ENCODE results near the gene MXD4. TPM values are rescaled to one million over a fixed set of nuclear protein-coding genes. Genes with fewer than 3 reads are reported as not detected.

The MXD4 gene
- polyA plus RNA-seq, 3 donors = 21.7 to 99.8 (median 53.5) TPM

DNA sequence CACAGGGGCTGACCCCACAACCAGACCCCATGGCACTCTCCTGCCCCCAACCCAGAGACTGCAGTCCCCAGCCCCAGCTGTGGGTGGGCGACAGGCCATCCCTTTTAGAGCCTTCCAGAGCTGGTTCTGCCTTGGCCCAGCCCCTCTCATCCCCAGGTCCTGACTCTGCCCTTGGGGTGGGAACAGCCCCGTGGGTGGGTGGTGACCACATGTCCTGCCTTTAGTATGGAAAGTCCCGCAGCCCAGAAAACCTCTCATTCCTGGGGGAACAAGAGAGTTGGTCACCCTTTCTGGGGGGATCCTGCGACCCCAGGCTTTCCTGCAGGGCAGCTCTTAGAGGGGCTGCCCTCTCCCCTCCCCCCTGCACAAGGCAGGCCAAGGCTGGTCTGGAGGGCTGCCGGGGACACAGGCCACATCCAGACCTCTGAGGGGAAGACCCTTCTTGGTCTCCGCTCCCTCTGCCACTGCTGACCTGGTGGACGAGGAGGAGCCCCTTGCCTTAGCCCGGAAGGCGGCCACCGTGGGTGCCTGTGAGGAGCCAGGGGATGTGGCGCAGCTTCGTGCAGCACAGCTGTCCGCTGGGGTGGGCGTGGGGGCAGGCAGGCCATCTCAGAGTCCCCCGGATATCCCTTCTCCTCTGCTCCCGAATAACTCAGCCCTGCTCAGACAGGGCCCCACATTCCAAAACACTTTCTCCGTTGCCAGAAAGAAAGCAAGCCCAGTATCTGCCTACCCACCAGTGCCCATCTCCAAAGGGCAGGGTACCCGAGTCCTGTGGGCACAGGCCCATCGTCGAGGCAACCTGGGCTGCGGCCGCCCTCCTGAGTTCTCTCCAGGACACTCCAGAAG lies 6.7 kb upstream of the MXD4 start:
- WGBS, 3 donors = 80 to 85% (median 84%) methylated on average over 22 of the region's 22 CpGs
- H3K27ac ChIP-seq (ENCODE audit: low read depth, low read length) = no peak overlapping the region

- 86 to 89% (median 86%) methylated on average over 11 to 12 of the region's 12 CpGs for WGBS, 3 donors
- H3K27ac ChIP-seq (ENCODE audit: low read depth, low read length) = no peak overlapping the region
Measured at GRCh38 chr4:2267841-2268240, 5.9 kb upstream of the MXD4 start.

DNA sequence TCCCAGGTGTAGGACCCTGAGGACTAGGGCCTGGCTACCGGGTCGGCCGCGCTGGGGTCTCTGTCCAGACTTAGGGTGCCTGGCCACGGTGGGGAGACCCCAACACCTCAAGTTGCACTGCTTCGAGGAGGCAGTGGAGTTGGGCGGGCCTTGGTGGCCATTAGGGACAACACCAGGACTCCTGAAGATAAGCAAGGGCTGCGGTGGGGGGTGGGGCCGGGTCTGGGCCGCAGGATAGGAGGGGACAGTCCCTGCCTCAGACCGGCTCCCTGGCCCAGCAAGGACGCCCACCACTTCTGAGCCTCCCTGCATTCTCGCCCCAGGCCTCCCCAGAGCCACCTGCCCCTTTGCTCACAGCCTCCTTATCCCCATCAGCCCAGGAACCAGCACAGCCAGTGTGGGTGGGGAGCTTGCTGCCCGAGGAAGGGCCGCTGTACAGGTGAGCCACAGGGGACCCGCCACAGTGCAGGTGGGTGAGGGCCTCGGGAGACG lies 5.5 kb upstream of the MXD4 start:
- H3K27ac ChIP-seq (ENCODE audit: low read depth, low read length) = no peak overlapping the region
- 86 to 92% (median 86%) methylated on average over 14 to 18 of the region's 18 CpGs for WGBS, 3 donors

GRCh38 chr4:2266821-2267220 lies 4.9 kb upstream of the MXD4 start:
- no peak overlapping the region for H3K27ac ChIP-seq (ENCODE audit: low read depth, low read length)
- 73 to 86% (median 82%) methylated on average over 5 of the region's 5 CpGs for WGBS, 3 donors

DNA sequence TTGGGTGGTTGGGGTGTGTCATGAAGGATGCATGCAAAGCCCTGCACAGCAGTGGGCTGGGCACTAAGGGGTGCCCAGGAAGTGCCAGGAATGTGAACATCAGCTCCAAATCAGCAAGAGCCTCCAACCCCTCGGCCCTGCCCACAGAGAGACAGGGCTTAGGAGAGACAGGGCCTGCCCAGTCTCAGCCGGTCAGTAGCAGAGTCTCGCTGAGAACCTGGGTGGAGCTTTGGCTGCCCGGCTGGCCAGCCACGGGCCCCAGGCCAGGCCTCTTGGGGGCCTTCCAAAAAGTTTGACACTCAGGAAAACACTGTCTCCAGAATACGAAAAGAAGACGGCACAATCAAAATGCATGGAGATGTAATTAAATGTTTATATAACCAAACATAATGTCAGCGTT lies 4.3 kb upstream of the MXD4 start:
- 9 to 51% (median 44%) methylated on average over 8 of the region's 8 CpGs for WGBS, 3 donors
- H3K27ac ChIP-seq (ENCODE audit: low read depth, low read length) = no peak overlapping the region

DNA sequence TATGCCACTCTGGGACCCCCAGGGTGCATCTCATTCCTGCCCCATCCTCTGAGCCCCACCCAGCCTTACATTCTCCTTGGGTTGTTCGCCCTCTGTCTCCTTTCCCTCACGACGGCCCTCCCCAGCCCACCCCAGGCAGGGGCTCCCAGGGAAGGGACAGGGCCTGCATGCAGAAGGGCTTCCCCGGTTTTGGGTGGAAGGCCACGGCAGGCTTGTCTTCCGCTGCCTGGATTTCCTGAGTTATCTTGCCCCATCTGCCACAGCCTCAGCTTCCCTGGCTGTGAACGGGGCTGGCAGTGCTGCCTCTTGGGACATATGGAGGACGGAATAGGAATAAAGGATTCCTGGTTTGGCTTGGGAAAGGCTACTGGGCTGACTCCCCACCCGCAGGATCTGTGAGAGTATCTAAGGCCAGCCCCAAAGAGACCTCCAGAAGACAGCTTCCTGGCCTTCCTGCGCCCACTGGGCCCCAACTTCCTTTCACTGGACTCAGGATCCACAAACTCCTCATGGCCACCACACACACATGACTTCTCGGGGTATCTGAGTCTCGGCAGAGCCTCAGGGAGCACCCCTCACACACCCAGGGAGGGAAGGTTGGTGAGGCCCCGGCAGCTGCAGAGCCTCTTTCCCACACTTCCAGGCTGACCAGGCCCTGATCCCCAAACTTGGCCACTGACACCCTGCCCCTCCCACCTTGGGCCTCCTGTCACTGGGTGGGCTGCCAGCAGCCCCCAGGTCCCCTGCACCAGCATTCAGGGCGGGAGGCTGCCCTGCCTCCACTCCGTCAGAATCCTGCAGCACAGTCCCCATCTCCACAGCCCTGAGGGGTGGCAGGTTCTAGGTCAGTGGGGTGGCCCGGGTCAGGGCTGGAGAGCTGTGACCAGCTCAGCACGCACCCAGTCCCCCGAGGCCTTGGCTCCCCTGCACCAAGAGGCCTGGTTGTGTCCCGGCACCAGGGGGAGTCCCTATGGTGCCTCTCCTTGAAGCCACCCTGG lies 3.5 kb upstream of the MXD4 start:
- no peak overlapping the region for H3K27ac ChIP-seq (ENCODE audit: low read depth, low read length)
- 63 to 84% (median 83%) methylated on average over 17 to 19 of the region's 19 CpGs for WGBS, 3 donors

DNA sequence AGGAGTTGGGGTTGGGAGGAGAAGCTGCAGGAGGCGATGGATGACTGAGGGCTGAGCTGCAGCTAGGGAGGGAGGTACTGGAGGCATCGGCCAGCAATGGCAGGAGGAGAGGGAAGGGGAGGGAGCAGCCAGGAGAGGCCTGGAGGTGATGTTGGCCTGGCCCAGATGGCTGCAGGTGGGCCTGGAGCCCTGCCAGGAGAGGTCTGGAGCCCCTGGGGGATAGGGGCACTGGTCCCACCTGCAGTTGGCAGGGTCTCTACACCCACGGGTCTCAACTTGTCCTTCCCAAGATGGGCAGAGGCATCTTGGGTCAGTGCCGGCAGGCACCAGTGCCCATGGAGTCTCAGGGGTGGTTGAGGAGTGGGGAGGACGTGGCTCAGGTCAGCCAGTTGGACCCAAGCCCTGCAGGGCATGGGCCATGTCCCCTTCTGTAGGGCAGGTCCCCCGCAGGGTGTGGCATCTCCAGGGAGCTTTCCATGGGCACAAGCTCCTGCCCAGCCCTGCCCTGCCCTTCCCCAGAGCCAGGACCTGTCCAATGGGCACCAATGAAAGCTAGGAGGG lies 2.7 kb upstream of the MXD4 start:
- no peak overlapping the region for H3K27ac ChIP-seq (ENCODE audit: low read depth, low read length)
- WGBS, 3 donors = 84 to 90% (median 89%) methylated on average over 6 of the region's 6 CpGs

- 77 to 88% (median 88%) methylated on average over 6 of the region's 6 CpGs for WGBS, 3 donors
- no peak overlapping the region for H3K27ac ChIP-seq (ENCODE audit: low read depth, low read length)
Measured at GRCh38 chr4:2263926-2264321, 2.0 kb upstream of the MXD4 start.

DNA sequence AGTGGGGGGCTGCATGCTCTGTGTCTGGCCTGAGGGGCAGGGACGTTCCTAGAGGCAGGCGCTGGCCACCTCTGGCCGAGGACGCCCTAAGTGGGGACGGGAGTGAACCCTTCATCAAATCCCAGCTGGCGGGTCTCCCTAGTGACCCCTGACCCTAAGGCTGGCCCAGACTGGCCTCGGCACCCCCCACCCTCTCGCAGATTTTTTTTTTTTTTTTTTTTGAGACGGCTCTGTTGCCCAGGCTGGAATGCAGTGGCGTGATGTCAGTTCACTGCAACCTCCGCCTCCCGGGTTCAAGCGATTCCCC lies 988 bp upstream of the MXD4 start:
- peak overlapping the region; percentile 68 for H3K27ac ChIP-seq (ENCODE audit: low read depth, low read length)
- WGBS, 3 donors = 43 to 63% (median 45%) methylated on average over 11 to 13 of the region's 13 CpGs

- peak overlapping the region; percentile 68 for H3K27ac ChIP-seq (ENCODE audit: low read depth, low read length)
- WGBS, 3 donors = 0 to 1% (median 1%) methylated on average over 83 to 98 of the region's 98 CpGs
Measured at GRCh38 chr4:2262145-2262943, 435 bp upstream of the MXD4 start.

DNA sequence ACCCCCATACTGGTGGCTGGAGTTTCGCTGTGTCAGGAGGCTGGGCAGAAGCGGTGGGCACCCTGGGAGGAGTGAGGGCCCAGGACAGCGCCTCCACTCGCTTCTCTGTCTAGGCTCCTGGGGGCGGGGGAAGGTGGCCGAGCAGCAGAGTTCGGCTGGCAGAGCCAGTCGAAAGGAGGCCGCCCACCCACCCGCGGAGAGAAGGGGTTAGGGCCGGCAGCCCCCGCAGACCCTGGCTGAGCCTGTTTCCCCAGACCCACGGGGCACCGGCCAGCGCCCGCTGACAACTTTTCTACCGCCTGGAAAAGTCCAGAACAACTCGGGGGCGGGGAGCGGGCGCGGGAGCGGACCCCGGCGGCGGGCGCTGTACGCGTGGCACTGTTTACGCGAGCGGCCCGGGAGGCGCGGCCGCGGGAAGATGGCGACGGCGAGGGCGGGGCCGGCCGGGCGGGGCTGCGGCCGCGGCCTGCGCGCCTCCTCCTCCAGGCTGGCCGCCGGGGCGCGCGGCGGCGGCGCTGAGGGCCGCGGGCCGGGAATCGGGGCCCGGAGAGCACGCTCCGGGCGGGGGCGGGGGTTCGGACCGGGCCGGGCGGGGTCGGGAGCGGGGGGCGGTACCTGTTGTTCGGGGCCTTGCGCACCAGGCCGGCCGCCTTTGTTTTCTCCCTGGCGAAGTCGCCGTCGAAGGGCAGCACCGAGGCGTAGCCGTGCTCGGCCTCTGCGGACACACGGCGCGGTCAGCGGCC lies 628 bp downstream of the MXD4 start:
- WGBS, 3 donors = 0 to 1% (median 0%) methylated on average over 47 to 91 of the region's 91 CpGs

GRCh38 chr4:2260344-2261109 lies 1.4 kb downstream of the MXD4 start:
- no peak overlapping the region for H3K27ac ChIP-seq (ENCODE audit: low read depth, low read length)
- WGBS, 3 donors = 20 to 39% (median 29%) methylated on average over 22 to 23 of the region's 23 CpGs

More for the DNA sequence above, 628 bp downstream of the MXD4 start:
- peak overlapping the region; percentile 40 for H3K27ac ChIP-seq (ENCODE audit: low read depth, low read length)

DNA sequence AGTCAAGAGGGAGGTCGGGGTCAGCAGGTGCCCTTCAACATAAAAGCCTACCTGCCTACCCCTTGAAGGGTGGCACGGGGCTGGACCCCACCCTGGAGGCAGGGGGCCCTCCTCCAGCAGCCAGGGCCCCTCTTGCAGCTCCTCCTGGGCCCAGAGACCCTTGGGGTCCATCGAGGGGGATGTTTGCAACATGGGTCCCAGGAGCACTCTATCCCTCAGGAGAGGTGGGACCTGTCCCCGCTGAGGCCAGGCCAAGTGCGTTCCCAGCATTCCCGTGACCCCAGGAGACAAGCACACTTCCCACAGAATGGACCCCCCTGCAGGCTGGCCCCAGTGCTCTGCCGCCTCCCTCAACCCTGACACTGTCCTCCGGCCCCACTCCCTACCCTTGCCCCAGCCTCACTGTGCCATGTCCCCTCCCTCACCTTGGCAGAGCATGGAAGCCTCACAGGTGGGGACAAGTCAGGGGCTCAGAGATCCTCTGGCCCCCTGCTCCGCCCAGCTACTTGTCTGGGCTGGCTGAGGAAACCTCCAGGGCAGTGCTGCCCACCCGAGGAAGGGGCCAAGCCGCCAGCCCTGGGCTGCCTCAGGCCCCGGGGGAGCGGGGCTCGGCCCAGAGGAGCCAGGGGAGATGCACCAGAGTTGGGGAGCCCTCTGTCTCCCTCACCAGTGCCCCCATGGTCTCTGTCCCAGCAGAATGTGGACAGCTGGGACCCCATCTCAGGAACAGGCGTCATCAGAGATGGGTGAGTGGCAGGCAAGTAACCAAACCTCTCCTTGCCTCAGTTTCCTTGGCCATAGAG lies 2.2 kb downstream of the MXD4 start:
- 68 to 84% (median 71%) methylated on average over 13 to 15 of the region's 15 CpGs for WGBS, 3 donors
- H3K27ac ChIP-seq (ENCODE audit: low read depth, low read length) = no peak overlapping the region

- 64 to 71% (median 65%) methylated on average over 13 of the region's 13 CpGs for WGBS, 3 donors
- H3K27ac ChIP-seq (ENCODE audit: low read depth, low read length) = no peak overlapping the region
Measured at GRCh38 chr4:2259036-2259540, 2.8 kb downstream of the MXD4 start.

DNA sequence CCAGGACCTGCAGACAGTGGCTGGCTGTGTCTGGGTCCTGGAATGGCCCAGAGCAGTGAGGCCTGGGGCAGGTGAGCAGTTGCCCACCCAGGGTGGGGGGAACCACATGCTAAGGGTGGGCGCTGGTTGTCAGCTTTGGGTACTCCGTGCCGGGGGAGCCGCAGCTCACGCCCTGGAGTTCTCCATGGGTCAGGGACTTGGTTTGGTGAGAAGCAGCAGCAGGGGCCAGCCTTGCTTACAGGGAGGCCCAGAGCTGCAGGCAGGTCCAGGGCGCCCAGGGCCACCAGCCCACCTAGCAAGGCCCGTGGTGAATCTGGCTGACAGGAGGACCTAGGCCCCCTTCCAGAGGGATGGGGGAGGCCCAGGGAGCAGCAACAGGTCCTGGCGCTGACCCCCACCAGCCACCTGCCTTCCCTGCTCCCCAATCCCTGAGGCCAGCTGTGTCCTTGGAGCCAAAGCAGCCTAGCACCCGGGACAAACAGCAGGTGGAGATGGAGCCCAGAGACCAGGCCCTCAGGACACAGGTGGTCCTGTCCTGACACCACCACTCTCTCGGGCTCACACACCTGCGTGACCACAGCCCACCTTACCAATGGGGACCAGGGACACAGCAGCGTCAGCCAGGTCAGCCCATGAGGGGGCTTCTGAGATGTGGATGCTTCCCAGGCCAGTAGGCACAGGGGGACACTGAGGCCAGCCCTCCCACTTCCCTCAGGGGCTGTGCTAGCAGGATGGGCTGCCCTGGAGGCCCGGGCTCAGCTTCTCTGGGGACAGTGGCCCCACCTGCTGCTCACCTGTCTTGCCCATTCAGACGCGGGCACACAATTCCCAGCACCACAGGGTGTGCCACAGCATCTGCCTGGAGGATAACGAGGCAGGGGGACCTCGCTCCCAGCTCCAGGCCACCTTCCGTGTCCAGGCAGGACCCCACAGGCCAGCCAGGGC lies 3.5 kb downstream of the MXD4 start:
- H3K27ac ChIP-seq (ENCODE audit: low read depth, low read length) = no peak overlapping the region
- 81 to 93% (median 87%) methylated on average over 17 to 18 of the region's 18 CpGs for WGBS, 3 donors

Measured in adipose tissue (tissue), 3 donors.